ENCODE results near the gene METTL25B. TPM values are rescaled to one million over a fixed set of nuclear protein-coding genes. Genes with fewer than 3 reads are reported as not detected.

Gene METTL25B
- total RNA-seq, 1 donor from 2014 or later, result 41.0 TPM

GRCh38 chr1:156738407-156738806 lies 10.1 kb downstream of the METTL25B start:
- intact Hi-C loops (cut with DNase I), result no loop called here
- peak; percentile 40 for DNase-seq
- H3K36me3 ChIP-seq, result peaks cover 58% of the 10 kb centered on the region
- no peak overlapping the region for H3K4me3 ChIP-seq
- H3K27me3 ChIP-seq (ENCODE audit: low read depth), result no peaks in the 10 kb centered on the region
- no peak overlapping the region for H3K27ac ChIP-seq
- no peaks in the 10 kb centered on the region for H3K9me3 ChIP-seq
- no peak for TF ChIP-seq CTCF (IDR thresholded peaks at IDR 0.05)
- peaks cover 26% of the 10 kb centered on the region for H3K4me1 ChIP-seq
- no peak for ATAC-seq

- Histone ChIP-seq H3K36me3 (peaks cover 58% of the 10 kb centered on the region), H3K4me3 (no peak overlapping the region), H3K27ac (no peak overlapping the region), H3K4me1 (peaks cover 26% of the 10 kb centered on the region), H3K27me3 (ENCODE audit: low read depth) (no peaks in the 10 kb centered on the region), H3K9me3 (no peaks in the 10 kb centered on the region)
- TF ChIP-seq CTCF (IDR thresholded peaks at IDR 0.05), result no peak
- intact Hi-C loops (cut with DNase I), result no loop called here
- DNase-seq (peak; percentile 6), ATAC-seq (no peak)
Observed at GRCh38 chr1:156738916-156739315, 10.6 kb downstream of the METTL25B start.

DNA sequence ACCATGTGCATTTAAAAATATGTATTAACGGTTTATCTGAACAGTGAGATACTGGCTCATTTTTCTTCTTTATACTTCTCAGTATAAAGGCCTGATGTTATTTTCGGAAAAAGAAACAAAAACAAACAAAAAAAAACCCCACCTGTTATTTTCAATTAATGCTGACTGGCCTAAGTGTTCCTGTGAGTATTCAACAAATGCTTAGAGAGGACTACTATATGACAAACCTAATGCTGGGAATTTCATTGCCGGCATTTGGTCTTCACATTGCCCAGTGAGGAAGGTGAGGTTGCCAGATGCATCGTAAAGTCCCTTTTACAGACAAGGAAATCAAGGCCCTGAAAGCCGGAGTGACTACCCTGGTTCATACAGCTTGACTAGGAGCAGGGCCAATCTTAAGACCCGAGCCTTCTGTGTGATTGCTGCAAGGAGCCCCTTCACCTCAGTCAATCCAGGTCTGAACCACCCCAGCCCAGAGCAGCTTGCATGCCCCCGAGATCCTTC lies 12.0 kb downstream of the METTL25B start:
- intact Hi-C loops (cut with DNase I), result no loop called here
- Histone ChIP-seq H3K9me3 (no peaks in the 10 kb centered on the region), H3K27me3 (ENCODE audit: low read depth) (no peaks in the 10 kb centered on the region), H3K36me3 (peaks cover 60% of the 10 kb centered on the region), H3K27ac (peak overlapping the region; percentile 75), H3K4me1 (peaks cover 28% of the 10 kb centered on the region), H3K4me3 (peak overlapping the region; percentile 87)
- no peak for DNase-seq
- no peak for TF ChIP-seq CTCF (IDR thresholded peaks at IDR 0.05)
- ATAC-seq, result peak in 1 of 2 donors; percentile 10

DNA sequence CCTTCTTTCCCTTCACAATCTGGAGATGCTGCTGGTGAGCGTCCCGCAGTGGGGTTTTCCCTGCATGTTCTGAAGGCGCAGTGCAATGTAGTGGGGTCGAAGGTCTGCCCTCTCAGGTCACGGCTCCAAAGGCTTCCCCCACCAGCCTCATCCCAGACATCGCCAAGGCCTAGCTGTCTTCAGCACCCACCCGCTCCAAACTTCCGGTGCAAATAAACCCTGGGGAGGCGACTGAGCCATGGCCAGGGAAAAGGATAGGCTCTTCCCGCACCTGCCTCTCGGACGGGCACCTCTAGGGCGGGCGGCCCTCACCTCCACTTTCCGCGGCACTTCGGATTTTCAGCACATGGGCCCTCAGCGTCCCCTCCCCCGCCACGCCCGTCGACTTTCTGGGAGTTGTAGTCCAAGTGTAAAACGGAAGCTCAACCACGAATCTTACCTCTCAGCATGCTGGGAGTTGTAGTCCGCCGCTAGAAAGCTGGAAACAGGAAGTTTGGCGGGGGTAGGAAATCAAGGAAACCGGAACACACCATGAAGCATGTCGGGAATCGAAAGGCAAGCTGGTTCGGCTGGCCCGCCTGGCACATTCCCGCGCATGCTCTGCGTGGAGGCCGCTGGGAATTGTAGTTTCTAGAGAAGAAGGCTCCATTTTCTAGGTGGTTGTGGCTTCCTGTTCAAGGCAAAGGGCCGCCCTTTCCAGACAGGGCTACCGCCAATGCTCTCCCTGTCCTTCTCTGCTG lies 12.6 kb downstream of the METTL25B start, which contains the start of gene MRPL24:
Gene MRPL24, minus strand, starts transcription at position 348 of the 740 bp plus-strand sequence. CDS start 2,384 bp downstream, outside the sequence.
- intact Hi-C loops (cut with DNase I), result no loop called here
- peak within 1 kb of the TSS; percentile 89 for H3K27ac ChIP-seq
- peaks cover 34% of the 10 kb centered on the region for H3K4me1 ChIP-seq
- peak within 1 kb of the TSS; percentile 87 for H3K4me3 ChIP-seq
- H3K36me3 ChIP-seq, result peaks cover 57% of the 10 kb centered on the region
- H3K27me3 ChIP-seq (ENCODE audit: low read depth), result no peaks in the 10 kb centered on the region
- H3K9me3 ChIP-seq, result no peaks in the 10 kb centered on the region
- TF ChIP-seq CTCF (IDR thresholded peaks at IDR 0.05), result no peak
- ATAC-seq (peak; percentile 95 to 97), DNase-seq (peak; percentile 97)

DNA sequence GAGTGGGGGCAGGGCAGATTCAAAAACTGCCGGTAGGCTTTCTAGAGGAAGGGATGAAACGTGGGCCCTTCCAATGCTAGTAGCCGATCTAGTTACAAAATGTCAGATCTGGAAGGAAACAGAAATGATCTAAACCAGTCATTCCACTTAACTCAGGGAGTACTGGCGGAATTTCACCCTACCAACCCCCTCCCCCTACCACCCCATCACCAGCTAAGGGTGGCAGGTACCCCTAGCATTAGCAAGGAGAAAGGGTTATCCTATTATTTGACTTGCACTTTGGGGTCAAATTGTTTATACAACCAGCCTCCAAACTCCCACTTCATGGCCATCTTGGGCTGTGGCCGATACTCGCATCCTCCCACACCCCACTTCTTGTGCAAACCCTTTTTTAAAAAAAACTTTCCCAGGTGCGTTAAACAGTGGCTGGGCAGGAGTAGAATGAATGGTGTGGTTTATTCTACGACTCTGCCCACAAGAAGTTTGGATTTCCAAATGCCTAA lies 13.3 kb downstream of the METTL25B start:
- Histone ChIP-seq H3K36me3 (peaks cover 51% of the 10 kb centered on the region), H3K4me3 (peak overlapping the region; percentile 87), H3K27me3 (ENCODE audit: low read depth) (no peaks in the 10 kb centered on the region), H3K4me1 (peaks cover 41% of the 10 kb centered on the region), H3K9me3 (no peaks in the 10 kb centered on the region), H3K27ac (peak overlapping the region; percentile 89)
- DNase-seq (no peak), ATAC-seq (peak in 1 of 2 donors; percentile 2)
- intact Hi-C loops (cut with DNase I), result no loop called here
- TF ChIP-seq CTCF (IDR thresholded peaks at IDR 0.05), result no peak

Data from lower lobe of right lung (tissue), 2 donors.